Endometrium (tissue), 2 donors: Measurements from ENCODE around the gene MTX3.

Experiments used
- FAIRE-seq: peaks from 2 replicates; lab custom pipeline; 2012; peaks lifted over from hg19 to GRCh38; lab: Jason Lieb, UNC
- donor health status: control.
- donor health status: control.

MTX3 gene

DNA sequence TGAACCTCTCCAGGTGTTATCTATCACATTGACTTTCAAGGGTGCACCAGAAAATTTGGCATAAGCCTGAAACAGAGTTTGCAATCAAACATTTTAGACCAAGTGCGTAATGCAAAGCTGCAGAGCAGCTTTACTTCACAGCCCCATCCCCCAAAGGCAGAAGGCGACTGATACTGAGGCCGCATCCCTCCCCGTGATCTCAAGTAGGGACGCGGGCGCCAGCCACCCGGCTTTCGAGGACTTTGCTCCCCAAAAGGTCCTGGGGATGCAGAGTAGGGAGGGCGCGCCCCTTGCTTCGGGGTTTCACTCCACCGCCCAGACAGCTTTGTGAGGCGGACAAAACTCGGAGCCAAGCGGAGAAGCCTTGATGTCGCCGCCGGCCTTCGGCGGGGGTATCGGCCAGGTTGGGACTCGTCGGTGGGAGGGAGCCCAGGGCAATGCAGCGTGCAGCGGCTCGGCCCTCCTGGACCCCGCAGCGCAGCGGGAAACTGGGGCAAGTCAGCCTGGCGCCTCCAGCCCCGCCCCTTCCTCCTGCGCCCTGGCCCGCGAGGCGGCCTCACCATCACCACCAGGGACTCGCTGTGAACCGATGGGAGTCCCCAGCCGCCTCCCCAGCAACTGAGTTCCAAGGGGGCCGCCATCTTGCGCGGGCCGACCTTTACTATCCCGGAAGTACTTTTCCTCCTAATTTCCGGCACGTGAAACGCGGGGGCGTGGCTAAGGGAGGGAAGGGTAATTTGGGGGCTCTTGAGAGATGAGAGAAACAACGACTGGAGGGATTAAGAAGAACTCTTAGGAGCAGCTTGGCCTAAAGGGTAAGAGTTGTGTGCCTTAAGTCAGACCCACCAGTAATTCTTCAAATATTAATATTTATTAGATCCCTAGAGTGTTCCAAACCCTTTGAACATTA lies at the start of gene MTX3:
TSS of gene MTX3 (minus strand) at position 665 of the 910 bp plus-strand sequence. CDS start at position 641, 24 bp downstream.
- FAIRE-seq: peak; percentile 80

- FAIRE-seq: no peak
These were observed 48.6 kb upstream of the MTX3 start for GRCh38 chr5:80039650-80040049.

GRCh38 chr5:80037366-80037765 lies 46.3 kb upstream of the MTX3 start:
- FAIRE-seq: no peak

GRCh38 chr5:80036615-80037014 lies 45.6 kb upstream of the MTX3 start:
- no peak for FAIRE-seq

GRCh38 chr5:80035839-80036238 lies 44.8 kb upstream of the MTX3 start:
- FAIRE-seq: no peak

DNA sequence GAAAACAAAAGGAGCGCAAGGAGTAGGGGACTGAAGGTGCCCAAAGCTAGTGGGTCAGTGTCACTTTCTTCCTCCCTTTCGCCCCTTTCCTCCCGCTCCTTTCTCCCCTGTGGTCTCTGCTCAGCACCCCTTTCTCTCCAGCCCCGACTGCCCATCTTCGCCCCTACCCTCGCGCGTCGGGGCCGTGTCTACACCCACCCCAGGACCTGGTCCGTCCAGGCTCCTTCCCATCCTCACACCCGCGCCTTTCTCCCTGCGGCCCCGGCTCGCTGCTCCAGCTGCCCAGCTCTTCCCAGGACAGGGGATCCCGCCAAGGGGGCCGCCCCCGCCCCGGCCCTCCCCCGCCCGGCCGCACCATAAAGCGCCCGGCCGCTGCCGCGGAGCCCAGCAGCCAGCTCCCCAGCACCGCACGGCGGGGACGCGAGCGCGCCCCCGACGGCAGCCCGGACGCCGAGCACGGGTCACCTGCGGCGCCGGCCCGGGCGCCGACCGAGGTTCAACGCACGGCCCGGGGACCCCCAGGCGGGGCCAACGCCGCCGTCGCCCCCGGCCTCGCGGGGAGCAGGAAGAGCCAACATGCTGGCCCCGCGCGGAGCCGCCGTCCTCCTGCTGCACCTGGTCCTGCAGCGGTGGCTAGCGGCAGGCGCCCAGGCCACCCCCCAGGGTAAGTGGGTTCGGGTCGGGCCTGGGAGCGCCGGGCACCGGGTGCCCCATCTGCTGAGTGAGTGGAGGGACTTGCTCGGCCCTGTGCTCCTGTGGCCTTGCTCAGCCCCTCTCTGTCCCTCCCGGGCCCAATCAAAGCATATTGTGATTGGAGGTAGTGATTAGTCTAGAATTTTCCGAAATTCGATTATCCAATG lies 44.1 kb upstream of the MTX3 start, which contains the start of gene THBS4:
TSS of gene THBS4 (plus strand) at position 387 of the 860 bp plus-strand sequence. CDS start at position 577, 190 bp downstream.
- FAIRE-seq: no peak

- no peak for FAIRE-seq
These were observed 43.5 kb upstream of the MTX3 start for GRCh38 chr5:80034559-80034958.

- FAIRE-seq: no peak
These were observed 42.5 kb upstream of the MTX3 start for GRCh38 chr5:80033513-80033912.

DNA sequence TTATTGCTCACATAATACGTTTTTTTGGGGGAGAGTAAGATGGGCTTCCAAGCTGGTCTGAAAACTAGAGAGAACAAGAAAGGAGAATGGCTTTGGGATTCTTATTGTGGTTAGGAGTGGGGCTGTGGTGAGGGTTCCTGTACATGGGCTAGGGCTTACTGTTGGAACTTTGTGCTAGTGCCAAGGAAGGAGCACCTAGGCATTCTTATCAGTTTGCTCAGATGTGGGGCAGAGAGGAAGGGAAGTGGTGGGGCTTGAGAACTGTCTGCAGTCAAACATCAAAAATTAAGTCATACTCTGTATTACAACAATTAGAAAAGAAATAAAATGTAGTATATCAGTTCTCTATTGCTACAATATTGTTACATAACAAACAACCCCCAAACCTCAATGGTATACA lies 40.0 kb upstream of the MTX3 start:
- no peak for FAIRE-seq

DNA sequence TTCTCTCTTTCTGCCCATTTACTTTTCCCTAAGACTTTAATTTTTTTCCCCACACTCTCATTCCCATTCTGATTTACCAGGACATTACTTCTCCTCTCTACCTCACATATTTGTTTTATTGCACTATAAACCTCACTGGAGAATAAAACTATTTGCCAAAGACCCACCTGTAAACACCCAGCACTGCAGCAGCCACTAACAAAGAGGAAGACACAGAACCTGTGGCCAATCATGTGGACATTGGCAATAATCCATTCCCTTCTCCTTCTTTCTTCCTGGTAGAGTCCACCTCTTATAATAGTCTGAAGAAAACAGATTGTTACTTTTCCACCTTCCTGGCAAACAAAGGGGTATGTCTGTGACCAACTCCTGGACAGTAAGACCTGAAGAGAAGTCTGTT lies 35.8 kb upstream of the MTX3 start:
- no peak for FAIRE-seq

- no peak for FAIRE-seq
These were observed 34.0 kb upstream of the MTX3 start for GRCh38 chr5:80025069-80025468.

DNA sequence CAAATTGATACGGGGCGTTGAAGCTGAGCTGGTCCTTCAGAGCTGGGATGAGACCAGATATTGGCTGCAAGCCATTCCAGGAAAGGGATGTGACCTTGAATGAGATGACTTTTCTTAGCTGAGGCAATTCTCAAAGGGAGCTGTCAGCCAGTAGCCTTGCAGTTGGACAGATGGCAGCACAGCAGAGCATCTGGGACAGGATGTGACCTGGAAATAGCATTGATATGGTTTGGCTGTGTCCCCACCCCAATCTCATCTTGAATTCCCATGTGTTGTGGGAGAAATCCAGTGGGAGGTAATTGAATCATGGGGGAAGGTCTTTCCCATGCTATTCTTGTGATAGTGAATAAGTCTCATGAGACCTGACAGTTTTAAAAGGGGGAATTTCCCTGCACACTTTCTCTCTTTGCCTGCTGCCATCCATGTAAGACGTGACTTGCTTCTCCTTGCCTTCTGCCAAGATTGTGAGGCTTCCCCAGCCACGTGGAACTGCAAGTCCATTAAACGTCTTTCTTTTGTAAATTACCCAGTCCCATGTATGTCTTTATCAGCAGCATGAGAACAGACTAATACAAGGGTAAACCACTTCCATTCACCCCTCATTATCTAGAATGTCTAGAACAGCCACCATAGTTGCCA lies 19.8 kb upstream of the MTX3 start:
- no peak for FAIRE-seq

- no peak for FAIRE-seq
These were observed 18.1 kb upstream of the MTX3 start for GRCh38 chr5:80008995-80009765.

DNA sequence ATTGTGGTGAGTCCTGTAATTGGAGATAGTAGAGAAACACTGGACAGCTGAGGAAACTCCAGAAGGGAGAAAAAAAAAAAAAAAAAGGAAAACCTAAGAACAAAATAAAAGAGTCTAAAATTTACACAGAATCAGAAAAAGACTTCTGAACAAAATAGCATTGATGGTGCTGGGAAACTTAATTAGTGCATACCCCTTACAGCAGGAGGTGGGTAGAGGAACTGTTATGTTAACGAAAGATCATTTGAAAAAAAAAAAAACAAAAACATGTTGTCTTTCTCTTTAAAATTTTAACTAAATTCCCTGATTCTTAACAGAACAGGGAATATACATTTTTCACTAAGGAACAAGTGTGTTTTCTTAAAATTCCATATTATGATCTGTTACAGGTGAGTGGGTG lies 11.6 kb upstream of the MTX3 start:
- FAIRE-seq: no peak

DNA sequence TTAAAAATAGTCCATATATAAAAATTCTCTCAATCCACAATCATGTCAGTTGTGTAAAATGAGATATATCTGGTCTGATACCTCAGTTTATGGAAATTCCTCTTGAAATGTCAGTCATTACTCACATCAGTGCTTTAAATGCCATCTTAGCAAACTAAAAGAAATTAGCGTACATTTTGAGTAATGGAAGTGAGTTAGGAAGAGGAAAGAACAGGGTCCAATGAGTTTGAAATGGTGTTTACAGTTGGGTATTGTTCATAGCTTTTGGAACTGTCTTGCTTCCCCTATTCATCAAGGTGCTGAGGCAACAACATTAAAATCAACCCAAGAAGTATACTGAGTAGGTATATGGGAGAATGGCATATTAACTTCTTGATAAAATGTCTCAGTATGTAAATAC lies 8.7 kb upstream of the MTX3 start:
- no peak for FAIRE-seq

DNA sequence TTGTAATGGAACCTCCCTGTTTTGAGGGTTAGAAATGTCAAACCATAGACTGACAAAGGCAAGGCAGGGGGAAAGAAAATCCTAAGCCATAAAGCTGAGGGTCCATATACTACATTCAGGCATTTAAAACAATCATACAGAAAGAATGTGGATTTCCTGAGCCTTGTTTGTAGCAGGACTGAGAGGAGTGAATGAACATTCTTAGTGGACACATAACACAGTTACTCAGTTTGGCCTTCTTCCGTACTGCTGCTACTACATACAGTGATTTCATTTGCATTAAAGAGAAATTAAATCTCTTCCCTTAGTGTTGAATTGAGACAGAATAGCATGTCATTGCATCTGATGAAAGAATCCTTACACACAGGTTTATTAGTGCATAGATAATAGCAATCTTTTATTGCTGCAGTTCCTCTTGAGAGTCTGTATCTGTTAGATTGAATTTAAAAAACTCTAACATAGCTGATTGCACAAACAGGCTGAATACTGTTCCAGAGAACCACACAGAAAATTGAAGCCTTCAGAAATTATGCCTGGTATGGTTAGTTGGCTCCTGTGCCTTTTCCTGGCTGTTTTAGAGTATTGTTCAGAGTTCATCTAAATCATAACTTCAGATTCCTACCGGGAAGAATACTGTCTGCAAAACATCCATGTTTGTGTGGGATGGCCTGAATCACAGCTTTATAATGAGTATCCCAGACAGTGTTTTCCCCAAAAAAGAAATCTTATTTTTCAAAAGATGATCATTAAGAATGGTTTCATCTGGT lies 2.0 kb upstream of the MTX3 start:
- FAIRE-seq: no peak

GRCh38 chr5:79990205-79990597 lies 861 bp downstream of the MTX3 start:
- no peak for FAIRE-seq

- no peak for FAIRE-seq
These were observed 4.8 kb downstream of the MTX3 start for GRCh38 chr5:79986260-79986659.

DNA sequence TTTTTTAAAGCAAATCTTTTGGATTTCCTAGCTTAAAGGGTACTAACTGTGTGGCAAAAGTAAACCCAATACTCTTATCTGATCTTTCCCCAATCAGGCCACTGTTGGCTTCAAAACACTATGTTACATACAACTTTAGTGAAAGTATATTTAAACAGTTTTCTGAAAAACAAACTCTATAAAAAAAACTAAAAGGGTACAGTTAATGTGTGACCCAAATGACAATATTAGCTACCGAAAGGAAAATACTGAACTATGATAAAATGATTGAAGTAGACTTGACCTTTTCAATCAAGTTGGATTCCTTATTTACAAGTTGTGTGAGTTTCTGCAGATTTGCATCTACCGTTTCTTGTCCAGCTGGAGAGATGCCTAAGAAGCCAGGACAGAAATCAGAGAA lies 5.8 kb downstream of the MTX3 start:
- FAIRE-seq: no peak

- no peak for FAIRE-seq
These were observed 6.7 kb downstream of the MTX3 start for GRCh38 chr5:79984363-79984762.

GRCh38 chr5:79983618-79984017 lies 7.4 kb downstream of the MTX3 start:
- FAIRE-seq: no peak
